NCI-H748 treated with DMSO at 0.1 percent for 48 hours (cell line): Measurements from ENCODE around the gene DGKG.

ENCODE experiments used
- DNase-seq: peaks from one replicate; lab custom pipeline; 2025; lab: John Stamatoyannopoulos, UW

The DGKG gene

DNA sequence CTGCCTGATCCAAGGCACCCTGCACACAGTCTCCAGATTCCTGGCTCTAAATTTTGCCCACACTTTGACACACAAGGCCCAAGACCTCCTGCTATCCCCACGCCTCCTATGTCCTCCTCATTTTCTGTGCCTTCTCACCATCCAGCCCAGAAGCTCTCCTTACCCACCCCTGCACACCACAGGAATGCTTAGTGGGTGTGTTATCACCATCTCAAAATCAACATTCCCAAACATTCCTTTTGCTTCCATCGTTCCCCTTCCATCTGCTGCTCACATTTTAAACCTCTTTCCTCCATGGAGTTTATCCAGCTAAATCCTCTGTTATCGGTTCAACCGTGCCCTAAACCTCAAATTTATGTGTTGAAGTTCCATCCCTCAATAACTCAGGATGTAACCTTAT is 43.9 kb downstream of the DGKG start:
- no peak for DNase-seq

- no peak for DNase-seq
These were observed 44.6 kb downstream of the DGKG start for GRCh38 chr3:186317478-186317877.

GRCh38 chr3:186316666-186317260 is 45.3 kb downstream of the DGKG start:
- no peak for DNase-seq

- no peak for DNase-seq
These were observed 46.3 kb downstream of the DGKG start for GRCh38 chr3:186315581-186316354.

GRCh38 chr3:186314896-186315295 is 47.1 kb downstream of the DGKG start:
- DNase-seq = no peak

- DNase-seq = no peak
These were observed 50.6 kb downstream of the DGKG start for GRCh38 chr3:186311441-186311840.

DNA sequence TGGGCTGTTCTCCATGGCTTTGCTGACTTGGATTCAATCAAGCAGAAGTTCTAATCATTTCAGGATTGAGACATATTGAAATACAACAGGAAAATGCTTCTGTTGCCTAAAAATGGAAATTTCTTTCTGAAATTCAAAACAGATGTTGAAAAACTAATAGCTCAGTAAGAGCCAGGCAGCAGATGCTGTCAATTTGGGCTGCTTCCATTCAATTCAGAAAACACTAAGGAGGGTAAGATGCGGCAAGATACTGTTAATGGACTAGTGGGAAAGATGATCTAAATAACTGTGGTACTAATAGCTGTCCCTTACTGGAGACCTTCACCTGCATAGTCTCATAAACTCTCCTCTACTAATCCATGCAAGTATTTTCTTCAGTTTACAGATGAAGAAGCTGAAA is 53.5 kb downstream of the DGKG start:
- no peak for DNase-seq

DNA sequence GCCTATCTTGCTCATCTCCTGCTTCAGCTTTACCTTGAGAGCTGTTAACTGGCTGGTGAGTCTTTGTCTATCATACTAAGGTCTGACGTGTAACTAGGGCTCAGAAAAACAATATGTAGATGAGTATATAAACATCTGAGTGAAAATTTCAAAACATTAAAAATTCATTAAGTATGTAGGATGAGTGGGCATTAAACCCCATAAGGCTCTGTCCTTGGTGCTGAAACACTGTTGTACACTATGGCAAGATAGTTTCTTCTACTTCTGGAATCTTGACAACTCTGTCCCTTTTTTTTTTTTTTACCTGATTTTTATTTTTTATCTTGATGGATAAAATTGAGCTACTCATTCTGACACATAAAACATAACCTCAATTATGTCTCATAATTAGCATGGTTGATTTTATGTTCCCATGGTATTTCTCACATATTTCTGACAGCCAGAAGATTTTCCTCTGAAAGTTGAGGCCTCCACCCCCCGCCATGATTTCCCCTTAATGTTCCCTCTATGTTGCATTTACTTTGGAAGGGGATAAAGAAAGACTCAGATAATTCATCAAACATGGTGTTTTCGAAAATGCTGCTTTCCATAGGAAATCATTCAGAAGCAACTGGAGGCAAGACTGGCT is 54.3 kb downstream of the DGKG start:
- no peak for DNase-seq

DNA sequence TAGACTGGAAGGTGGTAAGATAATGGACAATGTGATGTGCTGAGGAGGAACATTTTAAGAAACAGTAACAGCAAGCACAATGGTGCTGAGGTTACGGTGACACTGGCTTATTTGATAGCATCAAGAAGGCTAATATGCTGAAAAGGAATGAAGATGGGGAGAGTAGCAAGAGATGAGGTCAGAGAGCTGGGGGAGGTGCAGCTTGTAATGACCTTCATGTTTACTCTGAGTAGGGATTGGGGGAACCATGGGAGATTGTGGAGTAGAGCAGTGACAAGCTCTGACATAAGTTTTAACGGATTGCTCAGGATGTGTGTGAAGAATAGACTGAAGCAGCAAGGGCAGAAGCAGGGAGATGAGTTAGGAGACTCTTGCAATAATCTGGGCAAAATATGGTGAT is 56.7 kb downstream of the DGKG start:
- no peak for DNase-seq

DNA sequence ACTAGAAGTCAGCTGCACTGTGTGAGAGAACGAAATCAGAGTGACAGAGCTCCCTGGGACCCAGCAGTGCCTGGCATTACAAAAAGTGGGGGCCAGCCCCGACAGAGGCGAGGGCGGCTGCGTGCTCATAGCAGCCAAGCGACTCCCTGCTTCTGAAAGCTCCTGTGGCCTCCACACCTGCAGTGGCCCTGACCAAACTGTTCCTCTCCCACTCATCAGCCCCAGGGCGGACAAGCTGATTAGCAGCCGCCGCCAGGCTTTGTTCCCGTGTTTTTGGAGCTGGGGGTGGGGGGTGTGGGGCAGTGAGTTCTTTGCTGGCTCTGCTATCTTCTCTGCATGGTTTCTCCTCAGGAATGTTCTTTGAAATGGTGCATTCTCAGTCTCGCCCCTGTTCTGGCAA is 58.1 kb downstream of the DGKG start:
- DNase-seq = no peak

GRCh38 chr3:186299327-186299726 is 62.7 kb downstream of the DGKG start:
- no peak for DNase-seq

GRCh38 chr3:186298876-186299275 is 63.2 kb downstream of the DGKG start:
- DNase-seq = no peak

- DNase-seq = no peak
These were observed 71.2 kb downstream of the DGKG start for GRCh38 chr3:186290796-186291195.

- no peak for DNase-seq
These were observed 74.3 kb downstream of the DGKG start for GRCh38 chr3:186287711-186288110.

GRCh38 chr3:186286114-186286513 is 75.9 kb downstream of the DGKG start:
- no peak for DNase-seq

GRCh38 chr3:186284661-186285060 is 77.4 kb downstream of the DGKG start:
- DNase-seq = no peak

GRCh38 chr3:186284349-186284652 is 77.7 kb downstream of the DGKG start:
- no peak for DNase-seq

DNA sequence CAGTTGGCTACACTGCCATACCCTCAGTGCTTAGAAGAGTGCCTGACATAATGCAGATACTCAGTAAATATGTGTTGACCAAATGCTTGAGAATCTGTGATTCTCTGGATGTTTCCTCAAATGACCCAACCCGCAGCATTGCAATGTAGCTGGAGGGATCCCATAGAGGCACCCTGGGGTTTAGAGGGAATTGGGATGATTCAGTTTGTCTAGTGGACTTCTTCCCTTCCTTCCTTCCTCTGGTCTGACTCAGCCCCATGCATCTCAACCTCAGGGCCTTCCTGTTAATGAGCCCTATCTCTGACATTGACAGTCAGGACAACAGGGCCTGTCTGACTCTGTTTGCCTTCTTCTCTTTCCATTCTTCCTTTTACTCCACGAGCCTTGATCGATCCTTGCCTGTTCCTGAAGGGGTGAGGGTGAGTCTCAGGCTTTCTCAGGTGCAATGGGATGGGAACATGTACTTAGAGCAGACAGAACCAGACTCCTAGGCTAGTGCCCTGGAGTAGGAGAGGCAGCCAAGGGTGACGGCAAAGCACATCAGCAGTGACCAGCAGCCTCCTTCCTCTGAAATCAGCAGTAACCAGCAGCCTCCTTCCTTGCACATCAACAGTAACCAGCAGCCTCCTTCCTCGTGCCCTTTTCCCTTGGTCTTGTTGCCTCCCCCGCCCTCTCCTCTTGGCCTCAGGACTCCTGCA is 78.2 kb downstream of the DGKG start:
- no peak for DNase-seq

DNA sequence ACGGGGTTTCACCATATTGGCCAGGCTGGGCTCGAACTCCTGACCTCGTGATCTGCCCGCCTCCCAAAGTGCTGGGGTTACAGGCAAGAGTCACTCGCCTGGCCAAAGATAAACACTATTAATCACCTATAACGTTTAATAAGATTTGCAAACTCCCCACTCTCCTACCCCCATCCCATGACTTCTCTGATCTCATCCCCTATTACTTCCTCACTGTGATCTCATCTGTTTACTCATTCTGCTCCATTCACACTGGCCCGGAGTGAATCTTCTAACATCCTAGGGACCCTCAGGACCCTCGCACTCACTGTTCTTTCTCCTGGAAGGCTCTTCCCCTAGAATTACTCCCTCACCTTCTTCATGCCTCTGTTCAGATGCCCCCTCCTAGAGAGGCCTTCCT is 78.9 kb downstream of the DGKG start:
- DNase-seq = no peak

- no peak for DNase-seq
These were observed 80.9 kb downstream of the DGKG start for GRCh38 chr3:186281176-186281575.

DNA sequence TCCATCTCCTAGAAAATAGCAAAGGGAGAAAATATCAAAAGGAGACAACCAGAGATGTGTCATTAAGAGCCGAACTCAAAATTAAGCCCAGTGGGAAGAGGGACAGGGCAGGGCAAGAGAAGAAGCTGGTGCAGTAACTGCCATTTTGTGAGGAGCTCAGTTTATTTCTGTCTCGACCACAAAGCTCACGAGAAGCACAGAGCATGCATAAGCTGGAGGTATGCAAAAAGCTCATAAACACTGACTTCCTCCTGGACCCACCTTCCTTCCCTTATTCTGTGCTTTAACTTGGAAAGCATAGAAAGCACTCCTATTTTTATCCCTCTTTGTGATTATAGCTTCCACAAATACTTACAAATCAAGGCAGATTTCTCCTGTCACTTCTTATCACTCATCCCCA is 81.3 kb downstream of the DGKG start:
- DNase-seq = no peak

DNA sequence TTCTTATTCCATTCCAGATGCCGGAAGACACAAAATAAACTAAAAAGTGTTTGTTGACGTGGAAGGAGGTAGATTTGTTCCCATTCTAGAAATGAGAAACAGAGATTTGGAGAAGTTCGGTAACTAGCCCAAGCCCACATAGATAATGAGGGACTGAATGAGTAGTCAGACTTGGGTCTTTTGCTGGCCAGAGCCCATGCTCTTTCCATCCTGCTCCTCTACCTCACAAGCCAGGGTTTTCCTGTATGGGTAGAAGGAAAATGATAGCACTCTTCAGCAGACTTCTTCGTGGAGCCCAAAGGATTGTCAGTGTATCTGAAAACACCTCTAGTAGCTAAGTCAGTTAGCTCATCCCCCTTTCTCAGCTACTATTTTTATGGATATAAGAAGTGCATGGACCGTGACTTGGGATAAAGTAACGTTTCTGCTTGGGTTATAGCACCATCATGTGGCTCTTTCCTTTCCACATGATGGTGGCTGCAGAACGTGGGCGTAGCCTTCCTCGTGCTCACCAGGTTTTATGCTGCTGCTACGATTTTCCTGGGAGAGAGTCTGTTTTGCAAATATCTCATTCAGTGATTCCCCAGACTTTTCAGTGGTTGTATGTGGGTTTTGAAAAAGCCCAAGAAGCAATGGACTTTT is 84.6 kb downstream of the DGKG start:
- DNase-seq = no peak

GRCh38 chr3:186275436-186275835 is 86.6 kb downstream of the DGKG start:
- DNase-seq = no peak
